Glomerular endothelial cell (primary cell): ENCODE measurements around the gene PPCDC. TPM values are rescaled to one million over a fixed set of nuclear protein-coding genes. Genes with fewer than 3 reads are reported as not detected.

Experiments used
- total RNA-seq: library from RNA; depleted of rRNA; stranded (reverse); fragments of >200 nt; gene quantifications from 2 replicates; pipeline ENCODE4 v1.2.3, GENCODE V29; 2015

The PPCDC gene
- total RNA-seq, 1 donor from 2014 or later: 22.5 TPM

Other genes starting within 250 kb of the PPCDC start
- gene CSK, start 241.5 kb upstream of the PPCDC start, total RNA-seq: 48.0 and 69.4 TPM in 2 replicates
- gene LMAN1L, start 210.8 kb upstream of the PPCDC start, total RNA-seq: 0.64 TPM in 1 of 2 replicates, not detected in the other
- gene CPLX3, start 197.0 kb upstream of the PPCDC start, total RNA-seq: not detected in 2 replicates
- gene ULK3, start 180.4 kb upstream of the PPCDC start, total RNA-seq: 40.0 and 45.2 TPM in 2 replicates
- 62.3 and 87.9 TPM in 2 replicates for gene SCAMP2, start 150.2 kb upstream of the PPCDC start, total RNA-seq
- 50.8 and 59.4 TPM in 2 replicates for gene MPI, start 133.5 kb upstream of the PPCDC start, total RNA-seq
- gene FAM219B, start 116.7 kb upstream of the PPCDC start, total RNA-seq: 42.6 and 55.1 TPM in 2 replicates
- gene COX5A, start 85.5 kb upstream of the PPCDC start, total RNA-seq: 157 and 187 TPM in 2 replicates
- gene RPP25, start 66.8 kb upstream of the PPCDC start, total RNA-seq: 25.3 and 26.3 TPM in 2 replicates
- gene SCAMP5, start 28.0 kb upstream of the PPCDC start, total RNA-seq: 27.2 and 32.6 TPM in 2 replicates
- gene C15orf39, start 178.3 kb downstream of the PPCDC start, total RNA-seq: 19.3 and 34.8 TPM in 2 replicates
- not detected in 2 replicates for gene GOLGA6C, start 234.7 kb downstream of the PPCDC start, total RNA-seq